HuH-7.5 (cell line): ENCODE results near the gene POU3F3.

ENCODE experiments used
- DNase-seq: peaks from one replicate; pipeline ENCODE4 v3.0.0; 2011; ENCODE audit warnings: low spot score

The POU3F3 gene

DNA sequence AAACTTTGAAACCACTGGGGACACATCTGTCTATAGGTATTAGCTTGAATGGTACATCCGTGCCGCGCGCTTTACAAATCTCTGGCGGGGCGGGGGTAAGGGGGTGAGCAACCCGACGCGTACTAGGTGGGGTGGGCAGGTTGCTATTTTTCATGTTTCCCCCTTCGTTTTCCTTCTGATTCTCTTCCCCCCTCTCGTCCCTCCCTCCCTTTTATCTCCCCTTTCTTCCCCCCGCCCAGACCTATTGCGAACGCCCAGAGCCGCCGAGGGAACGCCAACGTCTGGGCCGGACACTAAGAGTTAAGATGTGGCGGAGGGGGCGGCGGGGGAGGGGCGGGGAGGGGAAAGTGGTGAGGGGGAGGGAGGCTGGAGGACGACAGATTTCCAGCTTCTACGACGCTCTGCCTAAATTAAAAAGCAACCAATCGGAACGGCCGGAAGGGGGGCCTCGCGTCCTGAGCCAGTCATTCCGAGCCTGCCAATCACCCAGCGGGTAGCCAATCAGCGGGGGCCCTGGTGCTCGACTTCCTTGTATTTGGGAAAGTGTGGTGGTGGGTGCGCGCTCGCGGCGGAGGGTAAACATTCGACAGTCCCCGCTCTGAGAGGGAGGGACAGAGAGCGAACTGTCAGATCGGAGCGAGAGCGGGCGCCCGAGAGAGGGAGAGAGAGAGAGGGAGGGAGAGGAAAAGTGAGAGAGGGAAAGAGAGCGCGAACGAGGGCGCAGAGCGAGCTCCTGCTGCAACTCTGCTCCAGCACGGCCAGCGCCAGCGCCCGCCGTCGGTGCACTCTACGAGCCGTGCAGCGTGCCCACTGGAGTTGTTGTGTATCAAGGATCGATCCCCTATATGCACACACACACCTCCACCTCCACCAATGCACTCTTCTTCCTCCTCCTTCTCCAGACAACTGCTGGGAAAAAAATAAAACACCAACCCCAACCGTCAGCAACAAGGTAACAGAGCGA, at the start of gene POU3F3:
TSS of gene POU3F3 (plus strand) at position 582 of the 964 bp plus-strand sequence. CDS start 1,396 bp downstream, outside the sequence.
- DNase-seq, result no peak

DNA sequence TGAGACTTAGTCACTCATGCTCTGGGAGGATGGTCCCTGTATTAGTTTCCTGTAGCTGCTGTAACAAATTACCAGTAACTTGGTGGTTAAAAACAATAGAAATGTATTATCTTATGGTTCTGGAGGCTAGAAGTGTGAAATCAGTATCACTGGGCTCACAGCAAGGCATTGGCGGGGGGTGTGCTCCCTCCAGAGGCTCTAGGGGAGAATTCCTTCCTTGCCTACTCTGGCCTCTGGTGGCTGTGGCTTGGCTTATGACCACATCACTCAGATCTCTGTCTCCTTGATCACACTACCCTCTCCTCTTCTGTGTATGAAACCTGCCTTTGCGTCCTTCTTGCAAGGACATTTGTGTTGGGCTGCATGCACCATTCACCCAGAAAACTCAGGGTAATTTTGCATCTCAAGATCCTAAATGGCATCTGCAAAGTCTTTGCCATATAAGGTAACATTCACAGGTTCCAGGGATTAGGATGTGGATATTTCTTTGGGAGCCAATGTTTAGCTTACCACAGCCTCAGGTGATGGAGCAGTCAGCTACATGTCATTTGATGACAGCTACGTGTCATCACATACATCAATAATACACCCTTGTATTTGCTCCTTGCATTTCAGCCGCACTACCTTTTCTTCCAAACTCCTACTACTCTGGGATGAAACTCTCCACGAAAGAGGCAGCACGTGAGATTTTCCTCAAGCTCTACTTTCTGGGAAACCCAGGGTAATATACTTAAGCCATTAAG, 49.6 kb upstream of the POU3F3 start:
- no peak for DNase-seq

GRCh38 chr2:104812286-104812685, 41.6 kb upstream of the POU3F3 start:
- no peak for DNase-seq

DNA sequence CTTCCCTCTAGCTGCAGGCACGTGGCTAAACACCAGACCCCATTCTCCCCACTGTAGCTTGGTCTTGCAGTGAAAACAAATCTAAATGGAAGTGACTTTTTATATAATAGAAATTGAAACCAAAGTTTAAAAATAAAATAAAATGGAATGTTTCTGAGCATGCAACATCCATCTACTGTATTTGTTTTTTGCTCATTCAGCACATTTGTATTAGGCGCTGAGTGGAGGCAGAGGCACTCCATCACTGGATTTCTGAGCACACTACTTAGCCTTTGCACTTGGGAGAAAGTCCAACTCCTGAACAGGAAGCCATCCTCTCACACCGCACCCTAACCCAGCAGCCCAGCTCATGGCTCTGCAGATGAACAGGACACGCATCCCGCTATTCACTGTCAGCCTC, 37.8 kb upstream of the POU3F3 start:
- DNase-seq, result no peak

GRCh38 chr2:104818264-104818663, 35.7 kb upstream of the POU3F3 start:
- DNase-seq, result no peak

- DNase-seq, result no peak
These were observed 33.8 kb upstream of the POU3F3 start for GRCh38 chr2:104820126-104820525.

GRCh38 chr2:104825124-104825865, 28.6 kb upstream of the POU3F3 start:
- no peak for DNase-seq

GRCh38 chr2:104826016-104826415, 27.9 kb upstream of the POU3F3 start:
- no peak for DNase-seq

DNA sequence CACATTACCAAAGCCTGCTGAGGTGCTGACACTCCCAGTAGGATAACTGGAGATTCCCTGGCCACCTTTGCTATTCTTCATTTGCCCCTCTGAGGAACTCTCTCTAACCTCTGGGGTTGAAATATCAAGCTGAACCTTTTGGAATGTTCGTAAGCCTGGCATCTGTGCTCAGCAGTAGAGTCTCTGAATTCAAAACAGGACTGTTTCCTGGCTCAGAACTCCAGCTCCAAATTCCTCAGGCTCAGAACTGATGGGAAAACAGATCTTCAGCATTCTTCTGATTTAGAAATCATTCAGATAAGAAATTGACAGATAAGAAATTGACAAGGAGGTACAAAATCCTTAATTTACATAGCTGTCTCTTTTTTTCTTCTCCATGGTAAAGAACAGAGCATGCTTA, 22.2 kb upstream of the POU3F3 start:
- no peak for DNase-seq

GRCh38 chr2:104834431-104835153, 19.3 kb upstream of the POU3F3 start:
- DNase-seq, result no peak

DNA sequence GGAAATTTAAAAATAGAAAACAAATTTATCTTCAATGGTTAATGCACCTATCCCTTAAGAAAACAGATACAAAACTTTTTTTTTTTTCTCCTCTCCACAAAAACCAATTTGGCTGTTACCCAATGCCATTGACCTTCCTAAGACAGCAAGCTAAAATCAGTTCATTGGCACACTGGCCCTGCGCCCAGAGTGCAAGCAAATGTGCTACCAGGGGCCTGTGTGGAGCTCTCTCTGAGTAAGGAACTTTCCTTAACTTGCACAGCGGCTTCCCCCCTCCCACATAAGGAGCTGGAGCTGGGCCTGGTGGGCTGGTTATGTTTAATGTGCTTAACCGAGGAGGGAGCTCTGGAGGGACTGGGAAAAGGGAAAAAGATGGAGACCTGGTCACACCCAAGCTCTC, 17.6 kb upstream of the POU3F3 start:
- no peak for DNase-seq

DNA sequence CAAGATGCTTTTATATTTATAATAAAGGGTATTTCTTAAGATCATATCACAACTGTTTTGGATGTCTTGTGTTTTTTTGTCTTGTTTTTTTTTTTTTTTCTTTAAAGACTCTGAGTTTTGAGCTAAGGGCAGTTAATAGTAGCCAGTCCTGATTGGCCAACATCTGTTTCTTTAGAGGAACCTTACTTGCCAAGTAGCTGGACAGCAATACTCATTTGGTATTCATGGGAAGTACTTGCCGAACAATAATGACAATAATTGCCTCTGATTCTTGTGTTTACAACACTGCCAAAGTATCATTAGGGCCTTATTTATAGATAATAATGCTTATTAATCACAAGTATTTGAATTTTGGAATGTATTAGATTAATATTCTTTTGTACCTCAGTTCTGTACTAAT, 17.1 kb upstream of the POU3F3 start:
- DNase-seq, result no peak

- no peak for DNase-seq
These were observed 13.8 kb upstream of the POU3F3 start for GRCh38 chr2:104840156-104840555.

- DNase-seq, result no peak
These were observed 12.9 kb upstream of the POU3F3 start for GRCh38 chr2:104840893-104841585.

- no peak for DNase-seq
These were observed 12.2 kb upstream of the POU3F3 start for GRCh38 chr2:104841744-104842143.

DNA sequence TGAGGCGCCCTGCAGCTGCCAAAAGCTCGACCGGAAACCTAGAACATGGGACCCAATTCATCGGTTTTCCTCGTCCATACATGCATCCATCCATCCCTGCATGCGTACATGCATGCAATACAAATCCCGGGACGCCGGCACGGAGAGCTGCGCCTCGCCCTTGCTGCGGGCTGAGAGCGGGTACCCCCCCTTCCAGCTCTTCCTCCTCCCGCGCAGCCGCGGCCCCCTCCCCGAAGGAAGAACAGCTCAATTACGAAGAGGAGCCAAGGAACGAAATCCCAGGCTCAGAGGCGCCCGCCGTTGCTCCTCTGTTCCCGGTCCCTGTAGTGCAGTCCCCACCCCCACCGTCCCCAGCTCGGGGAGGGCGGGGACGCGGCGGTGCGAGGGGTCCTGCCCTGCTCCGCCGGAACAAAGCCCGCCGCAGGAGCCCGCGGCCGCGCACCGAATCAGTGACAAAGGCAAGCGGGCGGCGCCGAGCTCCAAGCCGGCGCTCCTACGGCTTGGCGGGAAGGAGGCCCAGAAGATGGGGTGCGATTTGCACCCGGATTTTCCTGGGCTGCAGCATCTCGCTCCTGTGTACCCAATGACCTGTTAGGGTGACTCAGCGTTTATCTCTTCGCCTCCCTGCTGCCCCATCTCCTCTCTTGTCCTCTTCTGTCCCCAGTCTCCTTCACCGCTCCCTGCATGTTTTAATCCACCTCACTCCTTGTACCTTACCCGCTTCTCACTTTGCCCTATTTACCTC, 8.9 kb upstream of the POU3F3 start:
- no peak for DNase-seq

GRCh38 chr2:104845552-104845931, 8.4 kb upstream of the POU3F3 start:
- no peak for DNase-seq

- no peak for DNase-seq
These were observed 7.7 kb upstream of the POU3F3 start for GRCh38 chr2:104845946-104846785.

GRCh38 chr2:104846786-104847585, 6.9 kb upstream of the POU3F3 start:
- DNase-seq, result no peak
